PC-9 (cell line): ENCODE results near the gene ZBTB24.

ENCODE experiments used
- EZH2 ChIP-seq: fragments of 200-600 bp; sonication (generic); IDR thresholded peaks from 2 replicates; pipeline ENCODE4 v1.8.0; 2017; ENCODE audit warnings: antibody characterized with exemption, low read depth
- TF ChIP-seq, protein P1 (sequence below): fragments of 200-600 bp; sonication (generic); conservative IDR thresholded peaks from 2 replicates; pipeline ENCODE4 v1.6.1; 2017; ENCODE audit warnings: mixed run types, antibody characterized with exemption, mild to moderate bottlenecking, moderate library complexity

DNA sequence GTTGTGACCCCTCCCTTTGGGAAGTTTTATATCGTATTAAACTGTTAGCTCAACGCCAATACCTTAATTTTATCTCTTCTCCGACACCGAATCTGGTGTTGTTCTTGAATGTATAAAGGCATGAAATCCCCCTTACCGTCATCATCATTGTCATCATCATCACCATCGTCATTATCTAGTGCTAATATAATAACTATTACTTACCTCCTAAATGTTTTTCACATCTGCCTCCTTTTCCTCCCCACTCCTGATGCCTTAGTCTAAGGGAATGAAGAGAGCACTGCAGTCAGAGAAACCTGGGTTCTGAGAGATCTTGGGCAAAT, 677 bp upstream of the ZBTB24 start:
- TF ChIP-seq, protein P1, sequence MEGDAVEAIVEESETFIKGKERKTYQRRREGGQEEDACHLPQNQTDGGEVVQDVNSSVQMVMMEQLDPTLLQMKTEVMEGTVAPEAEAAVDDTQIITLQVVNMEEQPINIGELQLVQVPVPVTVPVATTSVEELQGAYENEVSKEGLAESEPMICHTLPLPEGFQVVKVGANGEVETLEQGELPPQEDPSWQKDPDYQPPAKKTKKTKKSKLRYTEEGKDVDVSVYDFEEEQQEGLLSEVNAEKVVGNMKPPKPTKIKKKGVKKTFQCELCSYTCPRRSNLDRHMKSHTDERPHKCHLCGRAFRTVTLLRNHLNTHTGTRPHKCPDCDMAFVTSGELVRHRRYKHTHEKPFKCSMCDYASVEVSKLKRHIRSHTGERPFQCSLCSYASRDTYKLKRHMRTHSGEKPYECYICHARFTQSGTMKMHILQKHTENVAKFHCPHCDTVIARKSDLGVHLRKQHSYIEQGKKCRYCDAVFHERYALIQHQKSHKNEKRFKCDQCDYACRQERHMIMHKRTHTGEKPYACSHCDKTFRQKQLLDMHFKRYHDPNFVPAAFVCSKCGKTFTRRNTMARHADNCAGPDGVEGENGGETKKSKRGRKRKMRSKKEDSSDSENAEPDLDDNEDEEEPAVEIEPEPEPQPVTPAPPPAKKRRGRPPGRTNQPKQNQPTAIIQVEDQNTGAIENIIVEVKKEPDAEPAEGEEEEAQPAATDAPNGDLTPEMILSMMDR, result no peak
- TF ChIP-seq EZH2, result no peak
